WTC11 (cell line): ENCODE measurements around the gene RANBP10.

ENCODE experiments used
- GABPB1 ChIP-seq: sonication (generic); formaldehyde crosslinking; IDR thresholded peaks from 2 replicates; pipeline ENCODE4 v1.8.1; 2023; ENCODE audit warnings: mild to moderate bottlenecking, missing genetic modification reagents
- OVOL2 ChIP-seq: fragments of 250-450 bp; sonication (Bioruptor Pico); IDR thresholded peaks from 2 replicates; pipeline ENCODE4 v1.9.0; 2021; ENCODE audit warnings: mild to moderate bottlenecking, borderline replicate concordance
- RORB ChIP-seq: fragments of 250-450 bp; sonication (Bioruptor Pico); IDR thresholded peaks from 2 replicates; pipeline ENCODE4 v1.9.0; 2021; ENCODE audit warnings: mild to moderate bottlenecking
- TF ChIP-seq, protein P1 (sequence below): sonication (generic); formaldehyde crosslinking; IDR thresholded peaks from 2 replicates; pipeline ENCODE4 v1.8.0; 2022; ENCODE audit warnings: missing genetic modification reagents
- TF ChIP-seq, protein P2 (sequence below): fragments of 200-600 bp; IDR thresholded peaks from 2 replicates; pipeline ENCODE4 v1.8.0; 2022; ENCODE audit warnings: antibody characterized with exemption
- TF ChIP-seq, protein P3 (sequence below): sonication (generic); formaldehyde crosslinking; IDR thresholded peaks from 2 replicates; pipeline ENCODE4 v1.8.0; 2022; ENCODE audit warnings: mild to moderate bottlenecking, missing genetic modification reagents

DNA sequence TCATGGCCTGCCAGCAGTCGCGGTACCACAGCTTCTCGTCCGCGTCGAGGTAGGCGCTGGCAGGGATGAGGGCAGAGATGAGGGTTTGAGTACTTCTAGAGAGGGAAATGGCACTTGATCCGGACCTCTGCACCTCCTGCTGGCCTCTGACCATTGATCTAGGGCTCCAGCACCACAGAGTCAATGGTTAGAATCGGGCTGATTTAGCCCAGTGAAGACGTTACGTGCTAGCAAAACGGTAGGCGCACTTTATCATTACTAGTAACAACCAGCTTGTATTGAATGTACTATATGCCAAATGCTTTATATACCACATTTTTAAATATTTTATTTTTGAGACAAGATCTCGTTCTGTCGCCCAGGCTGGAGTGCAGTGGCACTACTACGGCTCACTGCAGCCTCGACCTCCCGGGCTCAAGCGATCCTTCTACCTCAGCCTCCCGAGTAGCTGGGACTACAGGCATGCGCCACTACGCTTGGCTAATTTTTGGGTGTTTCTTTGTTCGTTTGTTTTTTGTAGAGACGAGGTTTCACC, 855 bp upstream of the RANBP10 start:
- TF ChIP-seq, protein P1, sequence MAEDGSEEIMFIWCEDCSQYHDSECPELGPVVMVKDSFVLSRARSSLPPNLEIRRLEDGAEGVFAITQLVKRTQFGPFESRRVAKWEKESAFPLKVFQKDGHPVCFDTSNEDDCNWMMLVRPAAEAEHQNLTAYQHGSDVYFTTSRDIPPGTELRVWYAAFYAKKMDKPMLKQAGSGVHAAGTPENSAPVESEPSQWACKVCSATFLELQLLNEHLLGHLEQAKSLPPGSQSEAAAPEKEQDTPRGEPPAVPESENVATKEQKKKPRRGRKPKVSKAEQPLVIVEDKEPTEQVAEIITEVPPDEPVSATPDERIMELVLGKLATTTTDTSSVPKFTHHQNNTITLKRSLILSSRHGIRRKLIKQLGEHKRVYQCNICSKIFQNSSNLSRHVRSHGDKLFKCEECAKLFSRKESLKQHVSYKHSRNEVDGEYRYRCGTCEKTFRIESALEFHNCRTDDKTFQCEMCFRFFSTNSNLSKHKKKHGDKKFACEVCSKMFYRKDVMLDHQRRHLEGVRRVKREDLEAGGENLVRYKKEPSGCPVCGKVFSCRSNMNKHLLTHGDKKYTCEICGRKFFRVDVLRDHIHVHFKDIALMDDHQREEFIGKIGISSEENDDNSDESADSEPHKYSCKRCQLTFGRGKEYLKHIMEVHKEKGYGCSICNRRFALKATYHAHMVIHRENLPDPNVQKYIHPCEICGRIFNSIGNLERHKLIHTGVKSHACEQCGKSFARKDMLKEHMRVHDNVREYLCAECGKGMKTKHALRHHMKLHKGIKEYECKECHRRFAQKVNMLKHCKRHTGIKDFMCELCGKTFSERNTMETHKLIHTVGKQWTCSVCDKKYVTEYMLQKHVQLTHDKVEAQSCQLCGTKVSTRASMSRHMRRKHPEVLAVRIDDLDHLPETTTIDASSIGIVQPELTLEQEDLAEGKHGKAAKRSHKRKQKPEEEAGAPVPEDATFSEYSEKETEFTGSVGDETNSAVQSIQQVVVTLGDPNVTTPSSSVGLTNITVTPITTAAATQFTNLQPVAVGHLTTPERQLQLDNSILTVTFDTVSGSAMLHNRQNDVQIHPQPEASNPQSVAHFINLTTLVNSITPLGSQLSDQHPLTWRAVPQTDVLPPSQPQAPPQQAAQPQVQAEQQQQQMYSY (CRISPR knock-in tag): no peak
- TF ChIP-seq RORB (CRISPR knock-in tag) (no peak), OVOL2 (CRISPR knock-in tag) (no peak), GABPB1 (CRISPR knock-in tag) (no peak)
- TF ChIP-seq, protein P2, sequence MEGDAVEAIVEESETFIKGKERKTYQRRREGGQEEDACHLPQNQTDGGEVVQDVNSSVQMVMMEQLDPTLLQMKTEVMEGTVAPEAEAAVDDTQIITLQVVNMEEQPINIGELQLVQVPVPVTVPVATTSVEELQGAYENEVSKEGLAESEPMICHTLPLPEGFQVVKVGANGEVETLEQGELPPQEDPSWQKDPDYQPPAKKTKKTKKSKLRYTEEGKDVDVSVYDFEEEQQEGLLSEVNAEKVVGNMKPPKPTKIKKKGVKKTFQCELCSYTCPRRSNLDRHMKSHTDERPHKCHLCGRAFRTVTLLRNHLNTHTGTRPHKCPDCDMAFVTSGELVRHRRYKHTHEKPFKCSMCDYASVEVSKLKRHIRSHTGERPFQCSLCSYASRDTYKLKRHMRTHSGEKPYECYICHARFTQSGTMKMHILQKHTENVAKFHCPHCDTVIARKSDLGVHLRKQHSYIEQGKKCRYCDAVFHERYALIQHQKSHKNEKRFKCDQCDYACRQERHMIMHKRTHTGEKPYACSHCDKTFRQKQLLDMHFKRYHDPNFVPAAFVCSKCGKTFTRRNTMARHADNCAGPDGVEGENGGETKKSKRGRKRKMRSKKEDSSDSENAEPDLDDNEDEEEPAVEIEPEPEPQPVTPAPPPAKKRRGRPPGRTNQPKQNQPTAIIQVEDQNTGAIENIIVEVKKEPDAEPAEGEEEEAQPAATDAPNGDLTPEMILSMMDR: no peak
- TF ChIP-seq, protein P3, sequence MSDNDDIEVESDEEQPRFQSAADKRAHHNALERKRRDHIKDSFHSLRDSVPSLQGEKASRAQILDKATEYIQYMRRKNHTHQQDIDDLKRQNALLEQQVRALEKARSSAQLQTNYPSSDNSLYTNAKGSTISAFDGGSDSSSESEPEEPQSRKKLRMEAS: no peak
